ENCODE measurements around the gene EPS8L1.
"Not testable (repeated sequence)": the region's sequence is repeated elsewhere in the genome, so short reads cannot be mapped to it uniquely, and the experiment has no call there.

Gene EPS8L1

DNA sequence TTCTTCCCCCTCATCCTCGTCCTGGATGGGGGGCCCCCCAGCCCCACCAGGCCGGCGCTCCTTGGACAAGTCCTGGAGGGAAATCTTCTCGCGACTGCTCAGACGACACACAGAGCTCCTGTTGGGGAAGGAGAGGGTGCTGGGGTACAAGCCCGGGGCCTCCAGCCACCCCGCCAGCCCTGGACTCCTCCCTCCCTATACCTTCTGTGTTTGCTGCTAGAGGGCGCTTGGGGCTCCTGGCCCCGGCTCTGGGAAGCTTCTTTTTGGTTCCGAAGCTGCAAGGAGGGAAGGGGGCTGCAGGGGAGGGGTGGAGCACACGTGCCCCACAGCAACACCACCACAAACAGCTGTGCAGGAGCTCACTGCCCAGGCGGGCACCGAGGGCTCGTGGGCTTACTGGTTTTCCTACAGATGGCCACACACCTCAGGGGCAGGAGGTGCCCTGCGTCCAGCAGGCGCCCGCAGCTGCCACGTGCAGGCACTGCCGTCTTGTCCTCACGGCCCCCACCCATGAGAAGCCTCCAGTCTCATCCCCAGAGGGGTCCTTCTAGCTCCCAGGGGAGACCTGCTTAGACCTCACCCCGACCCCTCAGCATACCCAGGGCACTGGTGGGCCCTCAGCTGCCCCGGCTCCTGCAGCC lies 20.5 kb downstream of the EPS8L1 start:
- DNase-seq = no peak

DNA sequence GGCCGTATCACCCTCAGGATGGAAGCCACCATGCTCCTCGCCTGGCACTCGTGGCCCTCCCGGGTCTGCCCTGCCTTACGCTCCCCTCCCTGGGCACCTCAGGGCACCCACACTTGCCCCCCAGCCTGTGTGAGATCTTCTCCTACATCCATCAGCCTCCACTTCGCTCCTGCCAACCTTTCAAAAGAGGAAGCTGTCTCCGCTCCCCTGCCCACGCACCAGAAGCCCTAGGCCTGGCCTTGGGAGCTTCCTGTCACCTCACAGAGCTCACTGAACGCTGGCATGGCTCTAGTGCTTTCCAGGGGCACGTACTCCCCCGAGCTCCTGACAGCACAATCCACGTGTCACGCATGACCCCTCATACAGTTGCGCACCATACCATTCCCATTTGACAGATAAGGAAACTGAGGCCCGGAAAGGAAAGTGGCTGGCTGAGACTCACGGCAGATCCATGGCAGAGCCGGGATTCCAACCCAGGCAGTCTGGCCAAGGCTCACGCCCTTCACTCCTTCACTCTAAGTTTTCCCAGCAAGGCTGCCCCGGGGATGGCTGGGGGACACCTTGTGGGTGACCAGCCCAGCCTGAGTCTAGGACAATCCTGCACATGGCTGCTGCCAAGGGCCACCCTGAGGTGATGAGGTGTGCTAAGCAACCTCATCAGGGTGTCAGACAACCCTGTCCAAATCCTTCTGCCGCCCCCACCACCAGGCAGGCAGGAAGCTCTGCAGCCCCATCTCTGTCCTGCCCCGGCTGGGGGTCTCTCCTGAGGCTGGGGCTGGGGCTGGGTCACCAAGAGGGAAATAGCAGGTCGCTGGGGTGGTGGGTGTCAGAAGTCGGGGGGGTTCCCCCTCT lies 22.4 kb downstream of the EPS8L1 start:
- DNase-seq = no peak

DNA sequence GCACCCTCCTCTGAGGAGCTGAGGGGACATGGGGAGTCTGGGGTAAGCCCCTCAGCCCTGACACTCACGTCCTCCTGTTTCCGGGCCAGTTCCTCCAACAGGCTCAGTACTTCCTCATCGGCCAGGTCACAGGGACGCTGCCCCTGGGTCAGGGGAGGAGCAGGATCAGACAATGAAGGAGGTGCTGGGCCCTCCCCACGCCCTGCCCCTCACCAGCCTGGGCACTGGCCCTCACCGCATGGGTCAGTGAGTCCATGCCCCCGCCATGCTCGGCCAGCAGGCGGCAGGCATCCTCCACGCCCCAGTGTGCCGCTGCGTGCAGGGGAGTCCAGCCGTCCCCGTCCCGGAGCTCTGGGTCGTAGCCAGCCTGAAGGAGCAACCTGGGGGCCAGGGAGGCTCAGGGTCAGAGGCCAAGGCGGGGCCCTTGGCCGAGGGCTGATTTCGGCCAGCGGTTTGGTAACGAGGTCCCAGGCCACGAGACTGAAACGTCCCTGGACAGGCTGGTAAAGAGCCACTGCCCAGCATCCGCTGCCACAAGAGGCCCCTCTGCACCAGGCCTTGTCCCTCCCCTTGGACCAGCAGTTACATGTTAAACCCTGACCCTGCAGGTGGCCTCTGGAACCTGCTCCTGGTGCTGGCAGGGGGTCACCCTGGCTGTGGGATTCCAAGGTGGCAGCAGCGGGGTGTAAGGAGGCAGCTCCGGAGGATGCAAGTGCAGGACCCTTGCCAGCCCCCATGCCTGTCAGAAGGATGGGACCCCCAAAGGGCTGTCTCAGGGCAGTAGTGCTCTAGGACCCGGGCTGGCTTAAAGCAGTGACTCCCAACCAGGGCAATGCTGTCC lies 23.3 kb downstream of the EPS8L1 start:
- no peak for DNase-seq

DNA sequence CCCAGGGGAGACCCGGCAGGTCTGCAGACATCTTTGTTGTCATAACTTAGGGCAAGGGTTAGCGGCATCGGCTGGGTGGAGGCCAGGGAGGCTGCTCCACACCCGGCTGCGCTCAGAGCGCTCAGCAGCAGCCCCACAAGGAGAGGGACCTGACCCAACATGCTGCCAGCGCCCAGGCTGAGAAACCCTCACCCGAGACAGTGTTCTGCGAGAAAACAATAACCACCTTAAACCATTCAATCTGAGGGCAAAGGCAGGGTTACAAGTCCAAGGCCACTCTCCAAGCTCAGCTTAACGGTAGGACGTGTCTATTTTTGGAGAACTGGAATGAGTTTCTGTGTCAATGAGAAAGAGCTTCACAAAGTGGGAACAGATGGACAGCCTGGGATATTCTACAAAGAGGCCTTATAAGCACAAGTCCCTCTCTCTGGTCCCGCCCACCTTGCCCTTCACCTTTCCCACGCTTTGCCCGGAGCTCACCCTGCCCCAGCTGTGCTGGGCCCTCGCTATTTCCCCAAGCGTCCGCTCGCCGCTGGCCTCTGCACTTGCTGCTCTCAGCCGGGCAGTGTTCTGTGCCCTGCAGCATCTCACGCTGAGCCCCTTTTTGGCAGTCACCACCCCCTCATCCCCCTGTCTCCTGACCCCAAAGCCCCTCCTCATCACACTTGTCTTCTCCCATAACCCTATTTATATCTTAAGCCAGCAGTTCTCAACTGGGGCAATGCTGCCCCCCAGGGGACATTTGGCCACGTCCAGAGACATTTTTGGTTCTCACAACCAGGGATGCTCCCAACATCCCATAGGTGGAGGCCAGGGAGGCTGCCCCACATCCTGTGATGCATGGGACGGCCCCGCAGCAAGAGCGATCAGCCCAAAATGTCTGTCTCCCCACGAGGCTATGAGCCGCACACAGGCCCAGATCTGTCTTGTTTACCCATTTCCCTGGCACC lies 24.2 kb downstream of the EPS8L1 start:
- DNase-seq = no peak

DNA sequence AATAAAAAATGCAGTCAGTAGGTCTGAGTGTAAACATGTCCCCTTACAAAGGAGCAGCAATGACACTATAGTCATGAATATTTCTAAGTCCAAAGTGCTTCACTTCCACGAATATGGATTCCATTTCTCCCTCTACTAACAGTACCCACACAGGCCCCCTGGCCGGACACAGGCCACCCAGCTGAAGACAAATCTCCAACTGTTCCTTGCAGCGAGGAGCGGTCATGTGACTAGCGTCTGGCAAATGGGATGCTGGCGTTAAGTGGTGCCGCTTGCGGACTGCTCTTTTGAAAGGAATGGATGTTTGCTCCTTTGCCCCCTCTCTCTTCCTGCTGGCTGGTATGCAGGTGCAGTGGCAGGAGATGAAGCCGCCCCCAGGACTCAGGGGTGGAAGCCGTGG lies 25.6 kb downstream of the EPS8L1 start:
- no peak for DNase-seq

DNA sequence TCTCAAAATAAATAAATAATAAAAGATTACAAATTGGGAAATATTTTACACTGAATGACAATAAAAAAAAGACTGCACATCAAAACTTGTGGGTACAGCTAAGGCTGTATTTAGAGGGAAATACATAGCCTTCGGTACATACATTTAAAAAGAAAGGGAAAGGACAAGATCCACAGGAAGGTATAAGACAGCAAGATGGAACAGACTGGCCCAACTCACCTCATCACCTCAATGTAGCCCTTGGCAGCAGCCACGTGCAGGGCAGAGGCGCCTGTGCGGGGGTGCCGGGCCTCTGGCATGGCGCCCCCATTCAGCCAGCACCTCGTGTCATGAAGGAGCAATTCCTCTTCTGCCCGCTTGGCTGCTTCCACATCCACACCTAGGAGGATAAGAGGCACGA lies 27.5 kb downstream of the EPS8L1 start:
- no peak for DNase-seq

DNA sequence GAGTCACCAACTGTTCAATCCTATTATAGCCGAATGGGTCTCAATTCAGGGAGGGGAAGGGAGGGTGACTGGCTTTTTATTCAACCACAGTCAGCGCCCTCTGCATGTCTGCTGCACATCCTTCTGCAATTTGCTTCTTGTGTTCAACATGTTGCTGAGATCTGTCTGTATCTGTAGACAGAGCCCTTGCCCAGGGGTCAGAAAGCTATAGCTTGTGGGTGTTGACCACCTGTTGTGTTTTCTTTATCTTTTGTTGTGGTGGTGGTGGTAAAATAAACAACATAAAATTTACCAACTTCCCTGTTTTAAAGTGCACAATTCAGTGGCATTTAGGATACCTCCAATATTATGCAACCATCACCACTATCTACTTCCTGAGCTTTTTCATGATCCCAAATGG lies 29.6 kb downstream of the EPS8L1 start:
- no peak for DNase-seq

DNA sequence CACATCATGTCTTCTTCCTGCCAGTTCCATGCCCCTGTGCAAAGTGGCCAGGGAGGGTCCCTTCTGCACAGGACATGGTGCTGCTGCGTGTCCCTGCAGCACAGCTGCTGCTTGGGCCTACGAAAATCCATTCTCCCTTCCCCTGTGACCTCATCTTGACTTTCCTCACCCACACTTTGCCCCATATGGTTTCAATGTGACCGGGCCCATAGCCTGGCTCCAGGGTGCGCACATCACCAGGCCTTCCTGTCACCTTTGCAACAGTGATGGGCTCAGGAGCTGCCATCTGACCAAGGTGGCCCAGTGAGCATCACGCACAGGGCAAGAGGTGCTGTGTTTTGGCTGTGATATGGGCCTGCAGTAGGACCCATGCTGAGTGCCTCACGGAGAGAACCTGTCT lies 30.9 kb downstream of the EPS8L1 start:
- DNase-seq = no peak

DNA sequence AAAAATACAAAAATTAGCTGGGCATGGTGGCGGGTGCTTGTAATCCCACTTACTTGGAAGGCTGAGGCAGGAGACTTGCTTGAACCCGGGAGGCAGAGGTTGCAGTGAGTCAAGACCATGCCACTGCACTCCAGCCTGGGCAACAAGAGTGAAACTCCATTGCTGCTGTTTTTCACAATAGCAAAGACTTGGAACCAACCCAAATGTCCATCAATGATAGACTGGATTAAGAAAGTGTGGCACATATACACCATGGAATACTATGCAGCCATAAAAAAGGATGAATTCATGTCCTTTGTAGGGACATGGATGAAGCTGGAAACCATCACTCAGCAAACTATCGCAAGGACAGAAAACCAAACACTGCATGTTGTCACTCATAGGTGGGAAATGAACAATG lies 31.6 kb downstream of the EPS8L1 start:
- not testable (repeated sequence) for DNase-seq

DNA sequence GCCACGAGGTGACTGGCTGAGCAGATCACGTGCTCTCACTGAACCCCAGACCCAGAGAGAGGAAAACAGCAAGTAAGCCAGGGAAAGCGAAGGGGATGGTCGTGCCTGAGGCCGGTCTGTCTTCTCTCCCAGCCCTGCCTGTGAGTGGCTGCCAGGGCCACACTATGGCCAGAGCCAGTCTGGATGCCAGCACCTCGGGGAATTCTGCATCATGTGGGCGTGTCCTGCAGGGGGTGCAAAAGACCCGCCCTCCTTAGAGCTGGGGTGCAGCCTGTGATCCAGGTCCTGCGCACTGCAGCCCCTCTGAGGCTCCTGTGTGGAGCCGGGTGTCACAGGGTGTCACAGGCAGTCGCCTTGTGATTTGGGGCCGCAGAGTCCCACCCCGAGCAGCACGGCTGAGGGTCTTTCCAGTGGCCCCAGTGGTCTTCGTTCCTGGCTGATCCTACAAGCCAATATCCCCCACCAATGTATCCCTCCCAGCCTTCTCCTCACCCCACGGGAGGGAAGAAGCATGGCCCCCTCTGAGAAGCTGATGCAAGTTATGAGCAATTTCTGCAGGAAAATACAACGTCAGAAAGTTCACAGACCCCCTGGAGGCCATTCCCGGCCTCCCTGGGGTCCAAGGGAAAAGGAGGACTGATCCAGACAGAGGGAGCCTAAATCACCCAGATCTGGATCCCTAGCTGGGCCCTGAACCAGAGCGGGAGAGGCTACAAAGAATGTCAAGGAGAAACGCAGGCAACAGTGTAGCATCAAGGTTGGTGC lies 34.0 kb downstream of the EPS8L1 start:
- DNase-seq = no peak

DNA sequence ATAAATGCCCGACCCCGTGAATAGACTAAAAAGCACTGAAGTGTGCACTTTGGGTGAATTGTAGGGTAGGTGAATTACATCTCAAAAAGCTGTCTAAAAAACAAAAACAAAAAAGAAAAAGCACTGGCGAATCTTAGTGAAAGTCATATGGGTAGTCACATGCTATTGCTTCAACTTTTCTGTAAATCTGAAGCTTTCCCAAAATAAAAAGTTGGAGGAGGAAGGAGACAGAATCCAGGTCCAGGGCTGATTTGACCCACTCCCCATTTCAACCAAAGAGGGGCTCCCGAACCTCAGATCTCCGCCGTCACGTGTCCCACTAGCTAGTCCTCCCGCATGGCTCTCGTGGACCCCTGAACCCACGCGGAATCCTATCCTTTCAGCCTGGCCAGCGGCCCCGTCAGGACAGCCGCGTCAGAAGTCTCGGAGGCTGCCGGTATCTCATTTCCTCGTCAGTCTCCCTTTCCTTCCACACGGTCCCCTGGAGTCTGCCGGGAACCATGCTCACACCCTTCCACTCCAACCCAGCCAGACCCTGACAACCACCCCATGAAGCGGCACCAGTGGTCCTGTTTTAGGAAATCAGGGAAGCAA lies 35.7 kb downstream of the EPS8L1 start:
- no peak for DNase-seq

DNA sequence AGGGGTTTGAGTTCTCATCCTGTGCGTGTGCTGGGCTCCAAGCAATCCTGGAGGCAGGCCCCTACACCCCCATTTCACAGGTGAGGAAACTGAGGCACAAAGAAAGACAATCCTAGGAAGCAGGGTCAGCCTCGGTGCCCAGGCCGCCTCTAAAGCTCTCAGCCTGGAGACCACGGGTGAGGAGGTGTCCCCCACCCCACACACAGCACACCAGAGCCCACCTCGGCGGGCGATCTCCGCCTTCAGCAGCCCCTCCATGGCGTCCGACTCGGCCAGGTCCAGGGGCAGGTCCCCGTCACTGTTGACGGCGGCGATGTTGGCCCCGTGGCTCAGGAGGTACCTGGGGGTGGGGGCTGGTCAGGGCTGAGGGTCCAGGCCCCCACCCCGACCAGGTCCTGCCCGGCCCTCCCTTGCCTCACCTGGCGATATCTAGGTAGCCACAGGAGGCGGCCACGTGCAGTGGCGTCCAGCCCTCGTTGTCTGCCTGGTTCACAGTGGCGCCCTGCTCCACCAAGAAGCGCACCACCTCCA lies 36.6 kb downstream of the EPS8L1 start:
- DNase-seq = no peak

DNA sequence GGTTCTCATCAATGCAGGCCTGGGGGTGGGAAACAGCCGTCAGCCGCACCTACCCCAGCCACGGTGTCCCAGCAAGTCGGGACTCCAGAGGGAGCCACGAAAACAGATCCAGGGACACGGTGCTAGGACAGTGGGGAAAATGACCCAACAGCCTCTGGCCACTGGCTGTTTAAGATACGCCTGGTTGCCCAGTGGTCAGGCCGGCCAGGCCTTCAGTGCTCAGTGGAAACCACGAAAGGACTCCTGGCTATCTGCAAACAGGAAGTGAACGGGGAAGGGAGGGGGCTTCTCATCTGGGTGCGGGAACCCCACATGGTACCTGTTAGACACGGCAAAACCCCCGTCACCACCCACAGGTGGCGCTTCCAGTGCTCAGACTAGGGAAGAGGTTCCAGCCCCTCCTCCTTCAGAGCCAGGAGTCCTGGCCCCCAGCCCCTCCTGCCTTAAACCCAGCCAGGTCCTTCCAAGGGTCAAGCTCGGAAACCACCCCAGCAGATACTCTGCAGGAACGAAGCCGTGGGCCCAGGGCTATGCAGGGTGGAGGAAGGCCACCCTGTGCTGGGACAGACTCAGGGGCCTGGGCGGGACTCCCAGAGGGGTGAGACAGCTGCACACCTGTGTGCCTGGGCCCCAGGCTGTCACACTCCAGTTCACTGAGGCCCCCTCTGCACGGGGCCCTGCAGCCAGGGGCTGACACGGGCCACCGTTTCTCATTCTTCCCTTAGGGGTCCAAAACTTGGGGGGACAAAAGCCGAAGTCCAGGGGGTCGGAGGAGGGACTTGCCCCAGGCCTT lies 37.3 kb downstream of the EPS8L1 start:
- DNase-seq = no peak

DNA sequence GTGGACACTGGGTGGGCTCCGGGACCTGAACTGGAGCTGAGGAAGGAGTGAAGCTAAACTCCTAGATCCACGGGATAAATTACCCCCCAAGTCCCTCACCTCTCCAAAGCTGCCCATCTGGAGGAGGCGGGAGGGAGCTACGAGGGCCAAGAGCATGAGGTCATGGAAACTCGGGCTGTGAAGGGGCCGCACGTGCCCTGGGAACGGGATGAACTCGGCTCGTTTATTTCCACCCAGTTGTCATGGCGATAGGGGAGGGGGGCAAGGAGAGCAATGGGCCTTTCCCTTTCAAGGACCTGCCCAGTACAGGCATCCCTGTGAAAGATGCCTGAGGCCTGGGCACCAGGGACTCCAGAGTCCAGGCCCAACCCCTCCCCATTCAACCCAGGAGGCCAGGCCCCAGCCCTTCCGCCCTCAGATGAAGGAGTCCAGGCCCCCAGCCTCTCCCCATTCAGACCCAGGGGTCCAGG lies 37.9 kb downstream of the EPS8L1 start:
- no peak for DNase-seq

DNA sequence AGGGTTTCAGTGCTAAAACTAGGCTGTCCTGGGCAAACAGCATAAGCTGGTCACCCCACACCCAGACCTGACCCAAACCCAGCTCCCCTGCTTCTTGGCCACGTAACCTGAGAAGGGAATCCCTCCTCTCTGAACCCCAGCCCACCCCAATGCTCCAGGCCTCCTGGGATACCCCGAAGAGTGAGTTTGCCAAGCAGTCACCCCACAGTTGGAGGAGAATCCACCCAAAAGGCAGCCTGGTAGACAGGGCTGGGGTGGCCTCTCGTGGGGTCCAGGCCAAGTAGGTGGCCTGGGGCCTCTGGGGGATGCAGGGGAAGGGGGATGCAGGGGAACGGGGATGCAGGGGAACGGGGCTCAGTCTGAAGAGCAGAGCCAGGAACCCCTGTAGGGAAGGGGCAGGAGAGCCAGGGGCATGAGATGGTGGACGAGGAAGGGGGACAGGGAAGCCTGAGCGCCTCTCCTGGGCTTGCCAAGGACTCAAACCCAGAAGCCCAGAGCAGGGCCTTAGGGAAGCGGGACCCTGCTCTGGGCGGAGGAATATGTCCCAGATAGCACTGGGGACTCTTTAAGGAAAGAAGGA lies 39.0 kb downstream of the EPS8L1 start:
- DNase-seq = no peak

DNA sequence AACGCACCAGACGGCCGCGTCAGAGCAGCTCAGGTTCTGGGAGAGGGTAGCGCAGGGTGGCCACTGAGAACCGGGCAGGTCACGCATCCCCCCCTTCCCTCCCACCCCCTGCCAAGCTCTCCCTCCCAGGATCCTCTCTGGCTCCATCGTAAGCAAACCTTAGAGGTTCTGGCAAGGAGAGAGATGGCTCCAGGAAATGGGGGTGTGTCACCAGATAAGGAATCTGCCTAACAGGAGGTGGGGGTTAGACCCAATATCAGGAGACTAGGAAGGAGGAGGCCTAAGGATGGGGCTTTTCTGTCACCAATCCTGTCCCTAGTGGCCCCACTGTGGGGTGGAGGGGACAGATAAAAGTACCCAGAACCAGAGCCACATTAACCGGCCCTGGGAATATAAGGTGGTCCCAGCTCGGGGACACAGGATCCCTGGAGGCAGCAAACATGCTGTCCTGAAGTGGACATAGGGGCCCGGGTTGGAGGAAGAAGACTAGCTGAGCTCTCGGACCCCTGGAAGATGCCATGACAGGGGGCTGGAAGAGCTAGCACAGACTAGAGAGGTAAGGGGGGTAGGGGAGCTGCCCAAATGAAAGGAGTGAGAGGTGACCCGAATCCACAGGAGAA lies 39.9 kb downstream of the EPS8L1 start:
- no peak for DNase-seq

DNA sequence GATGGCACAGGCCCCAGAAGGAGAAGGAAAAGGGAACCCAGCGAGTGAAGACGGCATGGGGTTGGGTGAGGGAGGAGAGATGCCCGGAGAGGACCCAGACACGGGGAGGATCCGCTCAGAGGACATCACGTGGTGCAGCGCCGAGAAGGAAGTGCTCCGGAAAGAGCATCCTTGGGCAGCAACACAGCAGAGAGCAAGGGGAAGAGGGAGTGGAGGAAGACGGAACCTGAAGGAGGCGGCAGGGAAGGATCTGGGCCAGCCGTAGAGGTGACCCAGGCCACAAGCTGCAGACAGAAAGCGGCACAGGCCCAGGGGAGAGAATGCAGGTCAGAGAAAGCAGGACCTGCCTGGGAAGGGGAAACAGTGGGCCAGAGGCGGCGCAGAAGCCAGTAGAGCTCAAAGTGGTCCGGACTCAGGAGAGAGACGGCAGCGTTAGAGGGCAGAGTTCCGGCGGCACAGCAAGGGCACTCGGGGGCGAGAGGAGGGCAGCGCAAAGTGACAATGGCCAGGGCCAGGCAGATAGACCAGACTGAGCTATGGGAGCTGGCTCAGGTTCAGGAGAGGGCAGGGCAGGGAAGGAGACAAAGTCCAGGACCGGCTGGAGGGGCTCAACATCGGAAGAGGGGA lies 40.7 kb downstream of the EPS8L1 start:
- peak; percentile 84 to 89 for DNase-seq

DNA sequence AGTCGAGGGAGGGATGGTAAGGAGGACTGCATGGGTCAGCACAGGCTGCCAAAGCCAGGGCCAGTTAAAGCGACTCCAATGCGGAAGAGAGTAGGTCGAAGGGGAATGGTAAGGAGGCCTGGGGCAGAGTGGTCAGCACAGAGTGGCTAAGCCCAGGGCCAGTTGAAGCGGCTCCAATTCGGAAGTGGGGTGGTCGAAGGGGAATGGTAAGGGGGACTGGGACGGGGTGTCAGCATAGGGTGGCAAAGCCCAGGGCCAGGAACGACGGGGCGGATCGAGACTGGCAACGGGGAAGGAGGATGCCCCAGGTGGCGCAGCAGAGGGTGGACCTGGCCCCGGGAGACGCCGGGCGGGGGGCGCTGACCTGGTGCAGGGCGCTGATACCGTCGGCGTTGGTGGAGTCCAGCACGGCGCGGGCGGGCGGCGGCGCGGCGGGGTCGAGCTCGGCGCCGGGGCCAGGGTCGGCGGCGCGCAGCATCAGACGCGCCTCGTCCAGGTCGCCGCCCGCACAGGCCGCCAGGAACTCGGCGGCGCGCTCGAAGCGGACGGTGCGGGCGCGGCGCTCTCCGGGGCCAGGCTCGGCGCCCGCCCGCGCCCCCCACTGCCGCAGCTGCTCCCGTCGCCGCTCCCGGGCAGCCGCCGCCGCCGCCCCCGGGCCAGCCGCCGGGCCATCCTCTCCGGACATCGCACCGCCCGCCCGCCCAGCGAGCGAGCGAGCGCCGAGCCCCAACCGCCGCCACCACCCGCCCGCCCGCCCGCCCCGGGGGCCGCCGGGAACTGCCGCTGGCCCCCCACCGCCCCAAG lies 41.4 kb downstream of the EPS8L1 start, which contains the start of gene PPP1R12C:
PPP1R12C (minus strand) TSS at position 779 of the 804 bp plus-strand sequence; CDS start at position 685, 94 bp downstream.
- DNase-seq = no peak
